A673 (cell line): ENCODE data around the gene KLK15.

Source experiments
- EZH2 ChIP-seq: fragments of 200-600 bp; sonication (generic); IDR thresholded peaks from 2 replicates; pipeline ENCODE4 v1.6.1; 2017; ENCODE audit warnings: borderline replicate concordance, low read depth, mild to moderate bottlenecking, mixed read lengths, antibody characterized with exemption, low read length; ENCODE audit not compliant: poor library complexity, severe bottlenecking
- TF ChIP-seq, protein P1 (sequence below): fragments of 300-800, 200-600 bp; sonication (generic); conservative IDR thresholded peaks from 2 replicates; pipeline ENCODE4 v1.5.1; 2017; ENCODE audit warnings: low read depth, mild to moderate bottlenecking, antibody characterized with exemption, low read length, moderate library complexity, mixed read lengths

DNA sequence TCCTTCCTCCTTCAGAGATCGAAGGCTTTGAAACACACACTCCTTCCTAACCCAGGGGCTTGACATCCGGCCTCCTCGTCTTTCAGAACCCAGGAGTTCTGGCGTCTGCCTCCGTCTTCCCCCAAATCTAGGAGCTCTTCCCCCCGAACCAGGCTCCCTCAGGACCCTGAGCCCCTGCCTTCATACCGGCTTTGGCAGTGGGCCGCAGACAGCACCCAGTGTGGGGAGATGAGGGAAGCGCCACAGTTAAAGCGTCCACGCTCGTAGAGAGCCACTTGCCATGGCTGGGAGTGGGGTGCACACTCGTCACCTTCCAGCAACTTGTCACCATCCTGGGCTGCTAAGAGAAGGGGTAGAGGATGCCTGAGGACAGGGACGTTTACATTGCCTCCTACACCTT lies 5.9 kb downstream of the KLK15 start:
- TF ChIP-seq, protein P1, sequence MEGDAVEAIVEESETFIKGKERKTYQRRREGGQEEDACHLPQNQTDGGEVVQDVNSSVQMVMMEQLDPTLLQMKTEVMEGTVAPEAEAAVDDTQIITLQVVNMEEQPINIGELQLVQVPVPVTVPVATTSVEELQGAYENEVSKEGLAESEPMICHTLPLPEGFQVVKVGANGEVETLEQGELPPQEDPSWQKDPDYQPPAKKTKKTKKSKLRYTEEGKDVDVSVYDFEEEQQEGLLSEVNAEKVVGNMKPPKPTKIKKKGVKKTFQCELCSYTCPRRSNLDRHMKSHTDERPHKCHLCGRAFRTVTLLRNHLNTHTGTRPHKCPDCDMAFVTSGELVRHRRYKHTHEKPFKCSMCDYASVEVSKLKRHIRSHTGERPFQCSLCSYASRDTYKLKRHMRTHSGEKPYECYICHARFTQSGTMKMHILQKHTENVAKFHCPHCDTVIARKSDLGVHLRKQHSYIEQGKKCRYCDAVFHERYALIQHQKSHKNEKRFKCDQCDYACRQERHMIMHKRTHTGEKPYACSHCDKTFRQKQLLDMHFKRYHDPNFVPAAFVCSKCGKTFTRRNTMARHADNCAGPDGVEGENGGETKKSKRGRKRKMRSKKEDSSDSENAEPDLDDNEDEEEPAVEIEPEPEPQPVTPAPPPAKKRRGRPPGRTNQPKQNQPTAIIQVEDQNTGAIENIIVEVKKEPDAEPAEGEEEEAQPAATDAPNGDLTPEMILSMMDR, result no peak
- no peak for TF ChIP-seq EZH2
